ENCODE results near the gene RHOB. TPM values are rescaled to one million over a fixed set of nuclear protein-coding genes. Genes with fewer than 3 reads are reported as not detected.
"Not testable (repeated sequence)": the region's sequence is repeated elsewhere in the genome, so short reads cannot be mapped to it uniquely, and the experiment has no call there.

RHOB gene
- total RNA-seq, 4 donors from 2014 or later, result 809 to 1,532 (median 1,203) TPM

- Histone ChIP-seq H3K36me3 (no peaks in the 10 kb centered on the region), H3K9me3 (no peaks in the 10 kb centered on the region), H3K27me3 (no peaks in the 10 kb centered on the region), H3K27ac (replicated peaks in 1 of 4) (peak overlapping the region; percentile 94 to 100 (median 98)), H3K4me1 (peaks cover 29 to 66% (median 57%) of the 10 kb centered on the region in 4 donors), H3K4me3 (no peak overlapping the region)
- no peak for DNase-seq (ENCODE audit: extremely low spot score)
- 94% methylated on average over 3 of the region's 3 CpGs for WGBS
- TF ChIP-seq POLR2A (IDR thresholded peaks at IDR 0.05; ENCODE audit: low read depth), result no peak
- no peak for TF ChIP-seq CTCF (IDR thresholded peaks at IDR 0.05)
- no peak for TF ChIP-seq POLR2AphosphoS5 (IDR thresholded peaks at IDR 0.05)
- no peak for TF ChIP-seq EP300 (IDR thresholded peaks at IDR 0.05)
- intact Hi-C loops (cut with DNase I), result no loop called here
Measured at GRCh38 chr2:20455076-20455587, 8.3 kb downstream of the RHOB start.

- Histone ChIP-seq H3K9me3 (no peaks in the 10 kb centered on the region), H3K4me3 (no peak overlapping the region), H3K27ac (replicated peaks in 1 of 4) (peak overlapping the region; percentile 94 to 100 (median 98)), H3K36me3 (no peaks in the 10 kb centered on the region), H3K4me1 (peaks cover 22 to 56% (median 47%) of the 10 kb centered on the region in 4 donors), H3K27me3 (no peaks in the 10 kb centered on the region)
- TF ChIP-seq POLR2A (IDR thresholded peaks at IDR 0.05; ENCODE audit: low read depth), result no peak
- TF ChIP-seq CTCF (IDR thresholded peaks at IDR 0.05), result no peak
- no peak for TF ChIP-seq EP300 (IDR thresholded peaks at IDR 0.05)
- TF ChIP-seq POLR2AphosphoS5 (IDR thresholded peaks at IDR 0.05), result peak in 1 of 2 donors; percentile 31
- intact Hi-C loops (cut with DNase I), result no loop called here
- DNase-seq (ENCODE audit: extremely low spot score), result no peak
Measured at GRCh38 chr2:20456116-20456571, 9.3 kb downstream of the RHOB start.

- Histone ChIP-seq H3K27me3 (no peaks in the 10 kb centered on the region), H3K9me3 (no peaks in the 10 kb centered on the region), H3K4me1 (peaks cover 15 to 49% (median 40%) of the 10 kb centered on the region in 4 donors), H3K36me3 (no peaks in the 10 kb centered on the region), H3K27ac (replicated peaks in 1 of 4) (peak overlapping the region; percentile 94 to 100 (median 98)), H3K4me3 (no peak overlapping the region)
- intact Hi-C loops (cut with DNase I), result no loop called here
- no peak for DNase-seq (ENCODE audit: extremely low spot score)
- TF ChIP-seq POLR2A (IDR thresholded peaks at IDR 0.05; ENCODE audit: low read depth) (no peak), EP300 (IDR thresholded peaks at IDR 0.05) (no peak), CTCF (IDR thresholded peaks at IDR 0.05) (no peak), POLR2AphosphoS5 (IDR thresholded peaks at IDR 0.05) (no peak)
- WGBS, result 48% methylated on average over 3 of the region's 3 CpGs
Measured at GRCh38 chr2:20456636-20457426, 10.0 kb downstream of the RHOB start.

GRCh38 chr2:20457661-20458630 is 11.1 kb downstream of the RHOB start:
- H3K4me3 ChIP-seq, result no peak overlapping the region
- intact Hi-C loops (cut with DNase I), result no loop called here
- H3K36me3 ChIP-seq, result no peaks in the 10 kb centered on the region
- H3K27ac ChIP-seq (replicated peaks in 1 of 4), result peak overlapping the region; percentile 94 to 100 (median 98)
- H3K9me3 ChIP-seq, result no peaks in the 10 kb centered on the region
- no peak for DNase-seq (ENCODE audit: extremely low spot score)
- WGBS, result 92% methylated on average over 10 of the region's 10 CpGs
- peaks cover 9 to 38% (median 29%) of the 10 kb centered on the region in 4 donors for H3K4me1 ChIP-seq
- no peaks in the 10 kb centered on the region for H3K27me3 ChIP-seq
- TF ChIP-seq EP300 (IDR thresholded peaks at IDR 0.05) (no peak), CTCF (IDR thresholded peaks at IDR 0.05) (no peak), POLR2AphosphoS5 (IDR thresholded peaks at IDR 0.05) (no peak), POLR2A (IDR thresholded peaks at IDR 0.05; ENCODE audit: low read depth) (no peak)

GRCh38 chr2:20458737-20459484 is 12.0 kb downstream of the RHOB start:
- DNase-seq (ENCODE audit: extremely low spot score), result not testable (repeated sequence)

More at GRCh38 chr2:20458737-20459484, 12.0 kb downstream of the RHOB start:
- peaks cover 9 to 34% (median 27%) of the 10 kb centered on the region in 4 donors for H3K4me1 ChIP-seq
- H3K9me3 ChIP-seq; H3K27ac ChIP-seq (replicated peaks in 1 of 4); intact Hi-C loops (cut with DNase I); H3K36me3 ChIP-seq; H3K4me3 ChIP-seq; H3K27me3 ChIP-seq: not testable (repeated sequence)
- WGBS, result 100% methylated on average over 2 of the region's 5 CpGs
